ENCODE measurements around the gene UBTF. TPM values are rescaled to one million over a fixed set of nuclear protein-coding genes. Genes with fewer than 3 reads are reported as not detected.

UBTF gene, protein sequence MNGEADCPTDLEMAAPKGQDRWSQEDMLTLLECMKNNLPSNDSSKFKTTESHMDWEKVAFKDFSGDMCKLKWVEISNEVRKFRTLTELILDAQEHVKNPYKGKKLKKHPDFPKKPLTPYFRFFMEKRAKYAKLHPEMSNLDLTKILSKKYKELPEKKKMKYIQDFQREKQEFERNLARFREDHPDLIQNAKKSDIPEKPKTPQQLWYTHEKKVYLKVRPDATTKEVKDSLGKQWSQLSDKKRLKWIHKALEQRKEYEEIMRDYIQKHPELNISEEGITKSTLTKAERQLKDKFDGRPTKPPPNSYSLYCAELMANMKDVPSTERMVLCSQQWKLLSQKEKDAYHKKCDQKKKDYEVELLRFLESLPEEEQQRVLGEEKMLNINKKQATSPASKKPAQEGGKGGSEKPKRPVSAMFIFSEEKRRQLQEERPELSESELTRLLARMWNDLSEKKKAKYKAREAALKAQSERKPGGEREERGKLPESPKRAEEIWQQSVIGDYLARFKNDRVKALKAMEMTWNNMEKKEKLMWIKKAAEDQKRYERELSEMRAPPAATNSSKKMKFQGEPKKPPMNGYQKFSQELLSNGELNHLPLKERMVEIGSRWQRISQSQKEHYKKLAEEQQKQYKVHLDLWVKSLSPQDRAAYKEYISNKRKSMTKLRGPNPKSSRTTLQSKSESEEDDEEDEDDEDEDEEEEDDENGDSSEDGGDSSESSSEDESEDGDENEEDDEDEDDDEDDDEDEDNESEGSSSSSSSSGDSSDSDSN
- total RNA-seq (2014; rRNA removed; shearing (Covaris generic)): 63.3 and 66.2 TPM in 2 replicates

DNA sequence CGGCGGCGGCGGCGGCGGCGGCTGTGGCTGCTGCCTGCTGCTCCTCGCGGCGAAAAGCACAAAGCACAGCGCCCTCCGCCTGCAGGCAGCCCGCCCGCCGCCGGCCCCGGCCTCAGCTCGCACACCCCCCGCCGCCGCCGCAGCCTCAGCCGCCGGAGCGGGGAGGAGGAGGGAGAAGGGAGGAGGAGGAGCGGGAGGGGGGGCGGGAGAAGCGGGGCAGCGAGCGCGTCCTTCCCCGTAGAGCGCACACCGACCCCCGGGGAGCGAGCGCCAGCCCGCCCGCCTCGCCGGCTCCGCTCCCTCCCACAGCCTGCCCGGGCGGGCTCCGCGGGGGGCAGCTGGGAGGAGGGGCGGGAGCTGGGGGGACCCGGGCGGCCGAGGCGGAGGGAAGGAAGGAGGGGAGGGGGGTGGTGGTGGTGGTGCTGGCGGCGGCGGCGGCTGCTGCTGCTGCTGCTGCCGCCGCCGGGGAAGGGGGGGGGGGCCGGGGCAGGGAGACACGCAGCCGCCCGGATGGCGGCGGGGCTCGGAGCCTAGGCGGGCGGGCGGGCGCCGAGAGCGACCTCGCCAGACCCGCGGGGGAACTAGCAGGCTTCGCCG lies at the start of gene UBTF:
Gene UBTF, minus strand, starts transcription at position 60 of the 597 bp plus-strand sequence. CDS start 1,446 bp downstream, outside the sequence.
- DNase-seq: peak; percentile 93
- no peaks in the 10 kb centered on the region for H3K27me3 ChIP-seq (ENCODE audit: control insufficient read depth, insufficient read depth, low read length)
- peaks cover 22% of the 10 kb centered on the region for H3K36me3 ChIP-seq (replicated peaks; ENCODE audit: control insufficient read depth, insufficient read depth, low read length)
- H3K4me3 ChIP-seq (ENCODE audit: insufficient read depth, low read depth, low read length): peak within 1 kb of the TSS; percentile 89

DNA sequence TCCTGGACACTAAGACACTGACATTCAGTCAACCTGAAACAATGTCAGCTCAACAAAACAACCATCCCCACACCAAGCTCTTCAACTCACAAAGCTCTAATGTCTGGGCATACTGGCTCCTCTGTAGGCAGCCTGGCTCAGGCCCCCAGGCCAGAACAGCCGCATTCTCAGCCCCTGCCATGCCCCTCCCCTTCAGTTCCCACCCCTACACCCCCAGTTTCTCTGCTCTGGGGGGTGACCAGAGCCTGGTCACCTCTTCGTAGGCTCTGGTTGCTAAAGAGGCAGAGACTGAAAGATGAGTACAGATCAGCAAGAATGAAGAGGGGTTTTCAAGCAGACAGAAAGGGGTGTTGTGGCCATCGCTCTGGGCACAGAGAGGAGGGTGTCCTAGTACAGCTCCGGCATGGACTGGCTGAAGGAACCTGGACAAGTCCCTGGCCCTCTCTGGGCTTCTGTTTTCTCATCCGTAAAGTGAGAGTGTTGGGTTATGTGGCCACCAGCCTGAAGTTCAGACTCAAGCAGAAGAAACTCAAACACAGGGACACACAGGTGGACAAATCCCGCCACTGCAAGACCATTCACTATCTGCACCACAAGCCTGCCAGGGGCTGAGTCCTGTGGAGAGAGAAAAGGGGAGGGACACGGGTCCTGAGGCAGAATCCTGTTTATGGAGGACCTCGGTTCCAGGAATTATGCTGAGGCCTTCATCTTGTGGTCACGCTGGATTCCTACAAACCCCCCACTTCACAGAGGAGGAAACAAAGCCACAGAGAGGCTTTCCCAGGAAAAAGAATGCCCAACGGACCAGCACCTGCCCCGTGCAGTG lies 49.4 kb upstream of the UBTF start:
- no peak overlapping the region for H3K4me3 ChIP-seq (ENCODE audit: insufficient read depth, low read depth, low read length)
- H3K27me3 ChIP-seq (ENCODE audit: control insufficient read depth, insufficient read depth, low read length): no peaks in the 10 kb centered on the region; the same call in 1 of the 2 replicates
- no peaks in the 10 kb centered on the region for H3K36me3 ChIP-seq (replicated peaks; ENCODE audit: control insufficient read depth, insufficient read depth, low read length)
- DNase-seq: peak; percentile 50

DNA sequence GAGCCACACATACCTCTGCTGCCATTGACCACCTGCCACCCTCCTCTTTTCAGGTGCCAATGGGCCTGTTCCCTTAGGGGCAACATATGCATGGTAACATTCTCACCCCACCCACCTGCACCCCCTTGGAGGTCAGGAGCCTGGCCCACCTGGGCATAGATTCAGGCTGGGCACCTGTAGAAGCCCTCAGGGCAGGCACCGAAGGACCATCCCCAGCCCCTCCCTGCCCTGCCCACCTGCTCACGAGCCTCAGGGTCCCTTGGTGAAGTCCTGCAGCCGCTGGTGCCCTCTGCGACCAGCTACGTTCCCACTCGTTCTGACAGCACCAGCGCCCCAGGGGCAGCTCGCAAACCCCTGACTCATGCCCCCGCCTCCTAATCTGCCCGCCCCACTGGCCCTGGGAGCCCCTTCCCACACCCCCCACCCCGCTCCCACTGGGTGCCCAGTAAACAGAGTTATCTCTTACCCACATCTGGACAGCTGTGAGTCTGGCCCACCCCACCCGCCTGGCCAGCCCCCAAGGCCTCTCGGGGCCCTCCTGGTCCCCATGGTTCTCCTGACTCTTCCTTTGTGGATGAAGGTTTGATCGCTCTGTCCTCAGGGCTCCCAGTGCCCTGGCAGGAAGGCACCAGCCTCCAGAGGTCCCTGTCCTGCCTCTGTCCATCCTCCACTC lies 48.5 kb upstream of the UBTF start, which contains the start of gene SLC4A1:
Gene SLC4A1, minus strand, starts transcription at position 318 of the 673 bp plus-strand sequence. CDS start 5,269 bp downstream, outside the sequence.
- Histone ChIP-seq H3K4me3 (ENCODE audit: insufficient read depth, low read depth, low read length) (no peak within 1 kb of the TSS), H3K27me3 (ENCODE audit: control insufficient read depth, insufficient read depth, low read length) (no peaks in the 10 kb centered on the region; the same call in 1 of the 2 replicates), H3K36me3 (replicated peaks; ENCODE audit: control insufficient read depth, insufficient read depth, low read length) (no peaks in the 10 kb centered on the region)
- DNase-seq: peak; percentile 60

DNA sequence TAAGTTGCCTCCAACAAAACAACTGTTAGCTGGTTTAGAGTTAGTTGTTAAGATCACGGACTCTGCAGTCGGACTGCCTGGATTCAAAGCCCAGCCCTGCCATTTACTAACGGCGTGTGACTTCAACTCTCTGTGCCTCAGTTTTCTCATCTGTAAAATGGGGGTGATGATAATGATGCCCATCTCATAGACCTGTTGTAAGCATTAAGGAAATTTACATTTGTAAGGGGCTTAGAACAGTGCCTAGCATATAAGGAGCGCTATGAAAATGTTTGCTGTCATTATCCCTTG lies 47.6 kb upstream of the UBTF start:
- H3K27me3 ChIP-seq (ENCODE audit: control insufficient read depth, insufficient read depth, low read length): no peaks in the 10 kb centered on the region; the same call in 1 of the 2 replicates
- no peaks in the 10 kb centered on the region for H3K36me3 ChIP-seq (replicated peaks; ENCODE audit: control insufficient read depth, insufficient read depth, low read length)
- H3K4me3 ChIP-seq (ENCODE audit: insufficient read depth, low read depth, low read length): no peak overlapping the region
- no peak for DNase-seq

DNA sequence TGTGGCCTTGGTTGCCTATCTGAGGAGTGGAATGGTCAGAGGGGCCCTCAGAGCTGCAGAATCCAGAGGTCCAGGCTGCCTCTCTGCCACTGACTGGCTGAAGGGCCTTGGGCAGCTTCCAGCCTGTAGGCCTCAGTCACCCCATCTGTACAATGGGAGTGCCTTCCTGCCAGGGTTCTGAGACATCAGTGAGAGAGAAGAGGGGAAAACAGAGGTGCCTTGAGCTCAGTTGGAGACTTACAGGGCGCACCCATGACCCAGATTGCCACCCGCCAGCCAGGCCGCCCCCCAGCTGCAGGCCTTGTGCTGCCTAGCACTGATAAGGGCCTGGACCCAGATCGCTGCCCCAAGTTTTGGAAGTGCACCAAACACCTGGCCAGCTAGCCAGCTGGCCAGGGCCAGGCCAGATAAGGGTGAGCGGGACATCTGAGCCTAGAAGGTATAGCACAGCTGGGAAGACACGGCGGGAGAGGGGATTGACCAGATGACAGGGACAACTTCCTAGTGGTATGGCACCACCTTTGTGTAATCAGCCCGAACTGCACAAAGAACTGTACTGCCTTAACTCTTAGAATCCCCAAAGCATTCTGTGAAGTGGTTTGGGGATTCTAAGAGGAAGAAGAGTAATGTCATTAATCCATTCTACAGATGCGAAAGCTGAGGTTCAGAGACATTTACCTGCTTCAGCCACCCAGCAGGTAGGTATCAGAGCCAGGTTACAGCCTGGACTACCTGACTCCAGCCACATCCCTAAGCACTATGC lies 47.1 kb upstream of the UBTF start:
- H3K27me3 ChIP-seq (ENCODE audit: control insufficient read depth, insufficient read depth, low read length): no peaks in the 10 kb centered on the region
- H3K4me3 ChIP-seq (ENCODE audit: insufficient read depth, low read depth, low read length): no peak overlapping the region
- peak; percentile 61 for DNase-seq
- no peaks in the 10 kb centered on the region for H3K36me3 ChIP-seq (replicated peaks; ENCODE audit: control insufficient read depth, insufficient read depth, low read length)

DNA sequence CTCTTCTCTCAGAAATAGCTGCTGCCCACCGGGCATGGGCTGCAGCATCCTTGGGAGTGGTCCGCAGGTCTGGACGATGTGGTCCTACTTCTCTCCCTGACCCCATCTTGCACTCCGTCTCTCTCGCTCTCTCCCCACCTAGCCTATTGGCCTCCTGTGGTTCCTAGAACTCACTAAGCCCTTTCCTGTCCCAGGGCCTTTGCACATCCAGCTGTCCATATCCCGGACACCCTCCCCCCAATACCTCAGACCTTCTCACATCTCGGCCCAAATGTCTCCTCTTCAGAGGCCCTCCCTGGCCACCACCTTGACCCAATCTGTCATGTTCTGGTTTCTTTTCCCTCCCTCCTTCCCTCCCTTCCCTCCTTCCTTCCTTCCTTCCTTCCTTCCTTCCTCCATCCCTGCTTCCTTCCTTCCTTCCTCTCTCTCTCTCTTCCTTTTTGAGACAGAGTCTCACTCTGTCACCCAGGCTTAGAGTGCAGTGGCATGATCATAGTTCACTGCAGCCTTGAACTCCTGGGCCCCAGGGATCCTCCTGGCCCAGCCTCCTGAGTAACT lies 43.9 kb upstream of the UBTF start:
- H3K4me3 ChIP-seq (ENCODE audit: insufficient read depth, low read depth, low read length): no peak overlapping the region
- DNase-seq: no peak
- H3K36me3 ChIP-seq (replicated peaks; ENCODE audit: control insufficient read depth, insufficient read depth, low read length): no peaks in the 10 kb centered on the region
- no peaks in the 10 kb centered on the region for H3K27me3 ChIP-seq (ENCODE audit: control insufficient read depth, insufficient read depth, low read length)

DNA sequence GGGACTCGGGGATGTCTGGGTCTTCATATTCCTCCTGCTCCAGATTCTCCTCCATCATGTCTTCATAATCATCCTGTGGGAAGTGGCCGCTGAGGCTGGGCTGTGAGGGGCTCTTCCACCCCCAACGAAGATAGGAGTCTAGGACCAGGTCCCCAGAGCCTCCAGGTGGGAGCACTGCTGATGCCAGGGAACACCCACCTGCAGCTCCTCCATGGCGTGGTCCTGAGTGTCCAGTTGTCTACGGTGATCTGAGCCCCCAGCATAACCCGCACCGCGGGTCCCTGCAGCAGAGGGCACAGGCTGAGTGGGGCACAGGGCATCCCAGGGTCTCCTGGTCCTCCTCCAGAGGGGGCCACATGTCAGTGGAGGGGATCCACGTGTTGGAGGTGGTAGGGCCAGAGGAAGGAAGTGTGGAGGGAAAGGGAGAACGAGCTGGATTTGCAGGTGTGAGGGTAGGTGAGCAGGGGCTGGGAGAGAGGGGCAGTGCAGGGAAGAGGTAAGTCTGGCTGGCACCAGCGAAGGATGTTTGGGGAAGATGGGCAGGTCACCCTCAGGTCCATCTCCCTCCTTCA lies 43.3 kb upstream of the UBTF start:
- no peaks in the 10 kb centered on the region for H3K36me3 ChIP-seq (replicated peaks; ENCODE audit: control insufficient read depth, insufficient read depth, low read length)
- no peak for DNase-seq
- H3K27me3 ChIP-seq (ENCODE audit: control insufficient read depth, insufficient read depth, low read length): no peaks in the 10 kb centered on the region
- no peak overlapping the region for H3K4me3 ChIP-seq (ENCODE audit: insufficient read depth, low read depth, low read length)

DNA sequence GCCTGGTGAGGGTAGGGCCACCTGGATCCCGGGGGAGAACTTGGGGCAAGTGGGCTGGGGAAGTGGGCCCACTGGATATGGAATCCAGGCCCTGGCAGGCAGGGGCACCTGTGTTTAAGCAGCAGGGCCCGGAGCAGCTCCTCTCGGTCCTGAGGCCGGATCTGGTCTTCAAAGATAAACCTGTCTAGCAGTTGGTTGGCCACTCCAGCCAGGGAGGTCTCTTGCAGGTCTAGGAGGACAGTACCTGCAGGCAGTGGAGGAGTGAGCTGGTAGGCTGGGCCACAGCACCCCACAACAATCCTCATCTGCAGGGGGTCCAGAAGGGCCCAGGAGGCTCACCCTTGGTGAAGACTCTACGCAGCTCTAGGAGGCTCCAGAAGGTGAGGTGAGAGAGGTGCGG lies 40.8 kb upstream of the UBTF start:
- H3K4me3 ChIP-seq (ENCODE audit: insufficient read depth, low read depth, low read length): no peak overlapping the region
- DNase-seq: peak; percentile 24
- H3K36me3 ChIP-seq (replicated peaks; ENCODE audit: control insufficient read depth, insufficient read depth, low read length): no peaks in the 10 kb centered on the region
- H3K27me3 ChIP-seq (ENCODE audit: control insufficient read depth, insufficient read depth, low read length): no peaks in the 10 kb centered on the region

DNA sequence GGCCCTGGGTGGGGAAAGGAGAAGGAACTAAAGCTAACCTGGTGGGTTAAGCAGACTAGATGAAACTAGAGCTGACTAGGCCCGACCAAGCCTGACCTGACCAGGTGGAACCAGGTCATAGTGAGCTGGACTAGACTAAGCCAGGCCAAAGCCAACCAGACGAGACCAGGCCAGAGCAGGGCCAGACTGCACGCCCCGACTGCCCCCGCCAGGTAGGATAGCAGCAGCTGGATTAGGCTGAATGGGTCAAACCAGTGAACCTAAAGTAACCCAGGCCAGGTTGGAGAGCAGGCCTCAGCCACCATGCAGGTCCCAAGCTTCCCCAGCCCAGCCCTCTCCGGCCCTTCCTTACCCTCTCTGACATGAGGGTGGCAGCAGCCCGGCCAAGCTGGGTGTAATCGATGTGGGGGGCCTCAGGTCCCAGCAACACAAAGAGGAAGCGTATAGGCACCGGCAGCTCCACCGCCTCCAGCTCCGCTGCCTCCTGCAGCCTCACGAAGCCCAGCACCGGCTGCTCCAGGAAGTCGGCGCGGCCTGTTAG lies 39.4 kb upstream of the UBTF start:
- peak; percentile 58 for DNase-seq
- no peaks in the 10 kb centered on the region for H3K27me3 ChIP-seq (ENCODE audit: control insufficient read depth, insufficient read depth, low read length)
- no peaks in the 10 kb centered on the region for H3K36me3 ChIP-seq (replicated peaks; ENCODE audit: control insufficient read depth, insufficient read depth, low read length)
- no peak overlapping the region for H3K4me3 ChIP-seq (ENCODE audit: insufficient read depth, low read depth, low read length)

DNA sequence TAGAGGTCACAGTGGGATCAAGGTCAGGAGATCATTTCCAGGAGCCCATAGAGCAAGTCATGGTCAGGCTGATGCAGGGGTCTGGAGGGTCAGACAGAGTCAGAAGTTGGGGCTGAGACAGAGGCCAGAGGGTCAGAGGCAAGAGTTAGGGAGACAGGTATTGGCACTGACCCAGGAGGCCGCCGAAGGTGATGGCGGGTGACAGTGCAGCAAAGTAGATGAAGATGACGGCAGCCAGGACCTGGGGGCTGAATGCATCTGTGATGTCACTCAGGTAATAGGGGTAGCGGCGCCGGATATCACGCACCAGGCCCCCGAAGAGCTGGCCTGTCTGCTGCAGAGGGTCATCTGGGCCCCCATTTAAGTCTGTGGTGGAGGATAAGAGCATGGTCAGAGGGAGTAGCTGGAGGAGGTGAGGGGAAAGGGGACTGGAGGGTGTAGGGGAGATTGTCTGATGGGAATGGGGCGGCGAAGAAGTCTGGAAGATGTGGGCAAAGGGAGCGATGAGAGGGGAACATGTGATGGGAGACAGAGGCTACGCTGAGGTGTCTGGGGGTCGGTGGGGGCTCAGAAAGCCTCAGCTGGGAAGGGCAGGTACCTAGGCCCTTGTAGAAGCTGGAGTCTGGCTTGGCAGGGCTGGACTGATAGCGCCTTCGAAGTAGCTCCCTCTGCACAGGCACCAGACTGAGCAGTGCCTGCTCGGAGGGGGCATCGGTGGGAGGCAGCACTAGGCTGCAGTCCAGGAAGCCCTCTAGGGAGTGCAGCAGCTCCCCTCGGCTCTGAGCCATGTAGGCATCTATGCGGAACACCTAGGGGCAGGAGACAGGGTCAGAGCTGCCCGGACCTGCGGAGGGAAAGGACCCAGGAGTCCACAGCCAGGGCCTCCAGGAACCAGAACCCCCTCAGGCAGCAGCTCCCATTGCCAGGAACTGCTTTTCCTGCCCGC lies 38.6 kb upstream of the UBTF start:
- no peak overlapping the region for H3K4me3 ChIP-seq (ENCODE audit: insufficient read depth, low read depth, low read length)
- H3K36me3 ChIP-seq (replicated peaks; ENCODE audit: control insufficient read depth, insufficient read depth, low read length): no peaks in the 10 kb centered on the region
- peak; percentile 35 for DNase-seq
- H3K27me3 ChIP-seq (ENCODE audit: control insufficient read depth, insufficient read depth, low read length): no peaks in the 10 kb centered on the region

DNA sequence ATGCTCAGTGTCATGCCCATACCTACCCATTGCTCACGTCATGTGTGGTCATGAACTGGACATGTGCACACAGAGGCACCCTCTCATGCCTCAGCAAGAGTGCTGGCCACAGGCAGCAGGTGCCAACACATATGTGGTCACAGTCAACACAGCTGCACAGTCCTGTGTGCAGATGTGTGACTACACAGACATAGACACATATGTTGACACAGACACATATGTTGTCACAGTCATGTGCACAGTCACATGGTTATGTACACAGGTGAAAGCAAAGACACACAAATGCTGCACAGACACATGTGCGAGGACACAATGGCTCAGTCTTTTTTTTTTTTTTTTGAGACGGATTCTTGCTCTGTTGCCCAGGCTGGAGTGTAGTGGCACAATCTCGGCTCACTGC lies 37.2 kb upstream of the UBTF start:
- Histone ChIP-seq H3K4me3 (ENCODE audit: insufficient read depth, low read depth, low read length) (no peak overlapping the region), H3K27me3 (ENCODE audit: control insufficient read depth, insufficient read depth, low read length) (no peaks in the 10 kb centered on the region), H3K36me3 (replicated peaks; ENCODE audit: control insufficient read depth, insufficient read depth, low read length) (no peaks in the 10 kb centered on the region)
- DNase-seq: no peak

DNA sequence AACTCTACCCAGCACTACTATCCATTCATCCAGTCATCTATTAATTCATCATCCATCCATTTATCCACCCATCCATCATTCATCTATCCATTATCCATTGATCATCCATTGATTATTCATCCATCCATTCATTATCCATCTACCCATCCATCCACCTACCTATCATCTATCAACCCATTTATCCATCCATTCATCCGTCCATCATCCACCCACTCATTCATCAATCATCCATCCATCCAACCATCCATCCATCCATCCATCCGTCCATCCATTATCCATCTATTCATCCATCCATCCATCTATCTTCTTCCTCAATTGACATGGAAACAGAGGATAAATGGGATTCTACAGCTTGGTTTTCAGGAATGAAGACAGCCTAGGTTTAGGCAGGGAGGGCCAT lies 36.4 kb upstream of the UBTF start:
- H3K27me3 ChIP-seq (ENCODE audit: control insufficient read depth, insufficient read depth, low read length): no peaks in the 10 kb centered on the region
- no peak overlapping the region for H3K4me3 ChIP-seq (ENCODE audit: insufficient read depth, low read depth, low read length)

More for the DNA sequence above, 36.4 kb upstream of the UBTF start:
- DNase-seq: no peak
- no peaks in the 10 kb centered on the region for H3K36me3 ChIP-seq (replicated peaks; ENCODE audit: control insufficient read depth, insufficient read depth, low read length)

Measured in H7 (cell line).